Measurements from ENCODE around the gene PSRC1.

Gene PSRC1

DNA sequence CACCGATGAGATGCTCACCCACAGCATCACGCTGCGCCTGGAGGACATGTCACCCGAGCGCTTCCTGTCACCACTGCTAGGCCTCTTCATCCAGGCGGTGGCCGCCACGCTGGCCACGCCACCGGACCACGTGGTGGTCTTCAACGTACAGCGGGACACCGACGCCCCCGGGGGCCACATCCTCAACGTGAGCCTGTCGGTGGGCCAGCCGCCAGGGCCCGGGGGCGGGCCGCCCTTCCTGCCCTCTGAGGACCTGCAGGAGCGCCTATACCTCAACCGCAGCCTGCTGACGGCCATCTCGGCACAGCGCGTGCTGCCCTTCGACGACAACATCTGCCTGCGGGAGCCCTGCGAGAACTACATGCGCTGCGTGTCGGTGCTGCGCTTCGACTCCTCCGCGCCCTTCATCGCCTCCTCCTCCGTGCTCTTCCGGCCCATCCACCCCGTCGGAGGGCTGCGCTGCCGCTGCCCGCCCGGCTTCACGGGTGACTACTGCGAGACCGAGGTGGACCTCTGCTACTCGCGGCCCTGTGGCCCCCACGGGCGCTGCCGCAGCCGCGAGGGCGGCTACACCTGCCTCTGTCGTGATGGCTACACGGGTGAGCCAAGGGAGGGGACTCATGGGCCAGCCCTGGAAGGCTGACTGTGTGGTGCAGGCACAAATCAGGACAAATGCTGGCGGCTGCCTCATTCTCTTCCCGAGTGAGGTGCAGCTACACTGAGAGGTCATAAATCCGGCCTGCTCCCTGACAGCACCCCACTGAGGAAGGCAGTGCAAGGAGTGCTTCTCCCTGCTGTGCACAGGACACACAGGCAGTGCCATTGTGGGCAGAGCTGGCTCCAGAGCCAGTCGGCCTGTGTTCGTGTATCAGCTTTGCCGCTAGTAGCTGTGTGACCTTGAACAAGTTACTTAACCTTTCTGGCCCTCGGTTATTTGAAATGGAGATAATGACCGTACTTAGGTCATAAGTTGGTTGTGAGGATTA lies 24.2 kb downstream of the PSRC1 start:
- no peak for DNase-seq (ENCODE audit: low read depth)

DNA sequence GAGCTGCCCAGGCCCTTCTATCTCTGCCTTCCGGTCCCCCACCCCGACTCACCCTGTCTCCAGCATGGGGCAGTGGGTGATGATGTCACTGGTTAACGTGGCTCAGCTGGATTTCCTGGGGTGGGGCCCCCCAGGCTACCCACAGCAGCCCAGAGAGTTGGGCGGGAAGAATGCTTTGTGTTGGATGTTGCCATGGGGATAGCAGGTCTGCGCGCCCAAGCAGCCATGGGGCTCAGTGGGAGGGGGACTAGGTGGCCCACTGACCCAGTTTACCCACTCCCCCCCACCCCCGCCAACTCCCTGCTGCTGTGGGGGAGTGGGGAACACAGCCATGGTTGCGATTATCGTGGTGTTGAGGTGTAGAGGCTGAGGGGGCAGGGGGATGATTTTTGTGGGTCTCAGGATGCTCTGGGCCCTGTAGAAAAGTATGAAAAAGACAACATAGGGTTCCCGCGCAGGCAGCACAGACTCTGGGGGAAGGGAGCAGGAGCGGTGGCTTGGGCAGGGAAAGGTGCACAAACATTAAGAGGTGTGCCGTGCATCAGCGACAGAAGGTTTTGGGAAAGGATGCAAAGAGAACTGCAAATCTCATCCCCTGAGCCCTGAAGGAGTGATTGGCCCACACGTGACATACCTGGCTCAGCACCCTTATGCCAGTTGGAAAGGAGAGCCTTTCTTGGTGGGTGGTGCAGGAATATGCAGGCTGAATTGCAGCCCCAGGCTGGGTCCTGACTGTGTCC lies 25.1 kb downstream of the PSRC1 start:
- DNase-seq (ENCODE audit: low read depth) = no peak

DNA sequence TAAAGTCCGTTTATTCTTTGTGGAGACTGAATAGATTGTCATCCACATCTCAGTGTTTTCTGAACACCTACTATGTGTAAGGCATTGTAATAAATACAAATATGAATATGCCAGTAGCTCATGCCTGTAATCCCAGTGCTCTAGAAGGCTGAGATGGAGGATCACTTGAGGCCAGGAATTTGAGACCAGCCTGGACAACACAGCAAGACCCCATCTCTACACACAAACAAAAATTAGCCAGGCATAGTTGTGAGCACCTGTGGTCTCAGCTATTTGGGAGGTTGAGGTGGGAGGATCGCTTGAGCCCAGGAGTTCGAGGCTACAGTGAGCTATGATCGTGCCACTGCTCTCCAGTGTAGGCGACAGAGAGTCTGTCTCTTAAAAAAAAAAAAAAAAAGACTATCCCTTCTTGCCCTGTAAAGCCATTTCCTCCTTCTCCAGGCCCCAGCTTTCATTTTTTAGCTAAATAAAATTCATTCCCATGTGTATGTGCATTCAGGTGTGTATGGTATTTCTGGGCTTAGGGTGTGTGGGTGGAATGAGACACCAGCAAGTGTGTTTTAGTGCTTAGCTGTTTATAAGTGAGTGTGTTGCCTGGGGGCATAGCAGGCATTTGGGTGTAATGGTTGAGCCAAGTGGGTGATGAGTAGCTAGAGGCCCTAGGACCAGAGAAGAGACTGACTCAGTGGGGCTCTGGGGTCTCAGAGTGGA lies 25.8 kb downstream of the PSRC1 start:
- DNase-seq (ENCODE audit: low read depth) = no peak

DNA sequence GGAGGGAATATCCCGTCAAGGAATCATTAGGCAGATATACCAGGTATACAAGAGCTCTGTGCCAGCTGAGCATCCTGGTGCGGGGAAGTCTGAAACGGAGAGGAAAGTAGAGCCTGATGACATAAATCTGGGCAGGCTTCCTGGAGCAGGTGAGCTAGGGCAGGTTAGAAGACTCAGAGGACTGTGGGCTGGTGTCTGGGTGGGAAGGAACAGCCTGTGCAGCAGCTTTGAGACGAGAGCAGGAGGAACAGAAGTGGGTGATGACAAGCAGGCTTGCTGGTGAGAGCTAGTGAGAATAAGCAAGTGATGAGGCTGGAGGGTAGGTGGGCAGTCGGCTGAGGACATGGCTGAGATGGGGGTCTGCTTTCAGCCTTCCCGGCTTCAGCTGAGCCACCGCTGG lies 26.9 kb downstream of the PSRC1 start:
- DNase-seq (ENCODE audit: low read depth) = no peak

DNA sequence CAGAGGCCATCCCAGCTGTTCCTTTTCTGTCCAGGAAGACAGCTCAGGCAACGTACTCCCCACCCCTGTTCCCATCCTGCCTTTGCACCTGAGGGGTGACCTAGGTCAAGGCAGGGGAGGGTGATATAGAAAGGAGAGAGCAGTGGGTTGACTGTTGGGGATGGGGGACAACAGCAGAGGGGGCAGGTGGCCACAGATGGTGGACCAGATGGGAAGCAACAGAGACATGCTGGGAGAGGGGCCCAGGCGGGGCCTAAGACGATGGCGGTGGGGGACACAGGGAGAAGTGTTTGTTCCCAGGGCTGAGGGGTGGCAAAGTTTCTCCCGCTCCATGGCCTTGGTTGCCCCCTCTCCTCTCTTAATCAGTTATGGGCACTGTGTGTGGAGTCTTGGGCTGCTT lies 27.3 kb downstream of the PSRC1 start:
- no peak for DNase-seq (ENCODE audit: low read depth)

DNA sequence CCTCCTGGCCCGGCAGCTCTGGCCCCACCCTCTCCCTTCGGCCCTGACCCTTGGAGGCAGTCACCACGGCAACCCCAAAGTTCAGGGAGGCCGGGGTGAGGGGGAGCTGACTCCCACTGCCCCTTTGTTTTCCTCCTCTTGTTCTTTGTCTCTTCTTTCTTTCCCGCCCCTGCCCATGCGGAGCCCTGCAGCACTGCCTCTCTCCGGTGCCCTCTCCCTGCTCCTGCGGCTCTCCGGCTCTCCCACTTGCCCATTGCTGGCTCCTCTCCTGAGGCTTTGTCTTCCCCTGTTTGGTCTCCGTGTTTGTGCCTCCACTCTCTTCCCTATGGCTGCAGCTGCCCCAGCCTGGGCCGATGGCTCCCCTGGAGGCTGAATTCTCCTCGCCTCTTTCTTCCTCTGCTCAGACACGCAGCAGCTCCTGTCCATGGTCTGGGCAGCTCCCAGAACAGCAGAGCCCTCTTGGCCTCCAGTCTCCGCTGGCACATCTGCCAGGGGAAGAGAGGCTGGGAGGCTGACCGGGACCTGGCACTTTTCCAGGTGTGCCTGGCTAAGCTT lies 27.8 kb downstream of the PSRC1 start:
- DNase-seq (ENCODE audit: low read depth) = no peak

DNA sequence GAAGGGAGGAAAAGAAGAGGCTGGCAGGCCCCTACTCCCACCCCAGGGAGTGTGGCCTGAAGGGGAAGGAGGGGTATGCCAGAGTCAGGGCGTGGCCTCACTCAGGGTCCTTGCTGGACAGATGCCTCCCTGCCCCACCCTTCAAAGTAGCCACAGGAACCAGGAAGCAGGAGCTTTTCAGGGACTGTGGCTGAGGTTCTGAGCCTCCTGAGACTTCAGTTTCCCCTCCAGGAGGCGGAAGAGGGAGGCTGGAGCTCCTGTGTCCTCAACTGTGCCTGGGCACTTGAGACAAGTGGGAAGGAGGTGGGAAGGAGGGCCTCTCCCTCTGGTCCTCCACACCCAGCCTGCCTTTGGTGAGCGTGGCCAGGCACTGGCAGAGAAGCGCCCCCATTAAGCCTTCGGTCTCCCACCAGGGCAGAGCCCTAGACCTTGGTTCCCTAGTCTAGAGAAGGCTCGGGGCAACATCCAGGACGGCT lies 28.3 kb downstream of the PSRC1 start:
- DNase-seq (ENCODE audit: low read depth) = no peak

DNA sequence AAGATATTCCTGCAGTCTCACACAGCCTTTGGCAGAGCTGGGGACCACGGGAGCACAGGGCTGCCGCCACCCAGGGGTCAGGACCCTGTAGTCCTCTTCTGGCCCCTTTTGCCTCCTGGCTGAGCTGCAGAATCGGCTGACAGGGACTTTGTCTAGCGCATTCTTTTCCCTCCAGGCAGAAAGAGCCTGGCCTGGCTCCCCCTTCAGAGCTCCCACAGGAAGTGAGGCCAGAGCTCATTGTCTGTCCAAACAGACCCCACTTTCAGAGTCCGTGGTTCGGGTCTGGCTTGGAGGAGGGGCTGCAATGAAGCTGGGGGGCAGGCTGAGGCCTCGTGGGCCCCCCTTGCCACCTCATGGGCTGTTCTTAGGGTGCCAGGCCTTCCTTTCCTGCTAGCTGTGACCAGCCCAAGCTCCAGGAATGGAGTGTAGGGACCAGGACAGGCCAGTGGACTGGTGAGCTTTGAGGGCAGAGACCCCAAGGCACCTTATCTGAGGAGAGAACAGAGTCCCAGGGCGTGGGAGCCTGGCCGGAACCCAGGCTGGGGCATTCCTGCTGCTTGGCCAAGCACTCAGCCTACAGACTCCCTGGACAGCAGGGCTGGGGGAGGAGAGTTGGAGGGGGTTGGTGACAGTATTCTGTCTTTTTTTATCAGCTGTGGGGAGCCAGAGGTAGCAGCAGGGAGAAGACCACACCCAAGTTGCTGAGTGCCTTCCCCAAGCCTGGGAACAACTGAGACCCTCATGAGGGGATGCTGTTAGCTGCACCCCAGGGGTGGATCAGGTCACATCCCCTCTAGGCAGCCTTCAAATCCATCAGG lies 28.9 kb downstream of the PSRC1 start:
- DNase-seq (ENCODE audit: low read depth) = no peak

DNA sequence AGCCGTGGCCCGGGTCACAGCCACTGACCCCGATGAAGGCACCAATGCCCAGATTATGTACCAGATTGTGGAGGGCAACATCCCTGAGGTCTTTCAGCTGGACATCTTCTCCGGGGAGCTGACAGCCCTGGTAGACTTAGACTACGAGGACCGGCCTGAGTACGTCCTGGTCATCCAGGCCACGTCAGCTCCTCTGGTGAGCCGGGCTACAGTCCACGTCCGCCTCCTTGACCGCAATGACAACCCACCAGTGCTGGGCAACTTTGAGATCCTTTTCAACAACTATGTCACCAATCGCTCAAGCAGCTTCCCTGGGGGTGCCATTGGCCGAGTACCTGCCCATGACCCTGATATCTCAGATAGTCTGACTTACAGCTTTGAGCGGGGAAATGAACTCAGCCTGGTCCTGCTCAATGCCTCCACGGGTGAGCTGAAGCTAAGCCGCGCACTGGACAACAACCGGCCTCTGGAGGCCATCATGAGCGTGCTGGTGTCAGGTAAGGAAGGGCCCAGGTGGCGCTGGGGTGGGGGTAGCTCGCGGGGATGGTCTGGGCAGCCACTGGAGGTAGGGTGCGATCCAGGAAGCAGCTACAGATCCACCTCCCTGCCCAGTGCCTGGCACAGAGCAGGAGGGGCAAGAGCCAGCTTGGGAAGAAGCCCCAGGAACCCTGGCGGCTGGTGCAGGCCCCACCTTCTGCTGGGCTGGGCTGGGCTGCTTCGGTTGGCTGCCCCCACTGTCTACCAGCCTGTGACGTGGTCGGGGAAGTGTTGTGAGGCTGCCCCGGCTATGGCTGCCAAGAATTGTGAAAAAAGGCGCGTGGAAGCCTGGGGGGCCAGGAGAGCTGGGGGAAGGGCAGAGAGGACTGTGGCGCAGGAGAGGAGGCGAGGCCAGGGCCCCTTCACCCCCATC lies 29.8 kb downstream of the PSRC1 start:
- DNase-seq (ENCODE audit: low read depth) = no peak

DNA sequence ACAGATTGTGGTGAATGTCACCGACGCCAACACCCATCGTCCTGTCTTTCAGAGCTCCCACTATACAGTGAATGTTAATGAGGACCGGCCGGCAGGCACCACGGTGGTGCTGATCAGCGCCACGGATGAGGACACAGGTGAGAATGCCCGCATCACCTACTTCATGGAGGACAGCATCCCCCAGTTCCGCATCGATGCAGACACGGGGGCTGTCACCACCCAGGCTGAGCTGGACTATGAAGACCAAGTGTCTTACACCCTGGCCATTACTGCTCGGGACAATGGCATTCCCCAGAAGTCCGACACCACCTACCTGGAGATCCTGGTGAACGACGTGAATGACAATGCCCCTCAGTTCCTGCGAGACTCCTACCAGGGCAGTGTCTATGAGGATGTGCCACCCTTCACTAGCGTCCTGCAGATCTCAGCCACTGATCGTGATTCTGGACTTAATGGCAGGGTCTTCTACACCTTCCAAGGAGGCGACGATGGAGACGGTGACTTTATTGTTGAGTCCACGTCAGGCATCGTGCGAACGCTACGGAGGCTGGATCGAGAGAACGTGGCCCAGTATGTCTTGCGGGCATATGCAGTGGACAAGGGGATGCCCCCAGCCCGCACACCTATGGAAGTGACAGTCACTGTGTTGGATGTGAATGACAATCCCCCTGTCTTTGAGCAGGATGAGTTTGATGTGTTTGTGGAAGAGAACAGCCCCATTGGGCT lies 30.6 kb downstream of the PSRC1 start:
- no peak for DNase-seq (ENCODE audit: low read depth)

DNA sequence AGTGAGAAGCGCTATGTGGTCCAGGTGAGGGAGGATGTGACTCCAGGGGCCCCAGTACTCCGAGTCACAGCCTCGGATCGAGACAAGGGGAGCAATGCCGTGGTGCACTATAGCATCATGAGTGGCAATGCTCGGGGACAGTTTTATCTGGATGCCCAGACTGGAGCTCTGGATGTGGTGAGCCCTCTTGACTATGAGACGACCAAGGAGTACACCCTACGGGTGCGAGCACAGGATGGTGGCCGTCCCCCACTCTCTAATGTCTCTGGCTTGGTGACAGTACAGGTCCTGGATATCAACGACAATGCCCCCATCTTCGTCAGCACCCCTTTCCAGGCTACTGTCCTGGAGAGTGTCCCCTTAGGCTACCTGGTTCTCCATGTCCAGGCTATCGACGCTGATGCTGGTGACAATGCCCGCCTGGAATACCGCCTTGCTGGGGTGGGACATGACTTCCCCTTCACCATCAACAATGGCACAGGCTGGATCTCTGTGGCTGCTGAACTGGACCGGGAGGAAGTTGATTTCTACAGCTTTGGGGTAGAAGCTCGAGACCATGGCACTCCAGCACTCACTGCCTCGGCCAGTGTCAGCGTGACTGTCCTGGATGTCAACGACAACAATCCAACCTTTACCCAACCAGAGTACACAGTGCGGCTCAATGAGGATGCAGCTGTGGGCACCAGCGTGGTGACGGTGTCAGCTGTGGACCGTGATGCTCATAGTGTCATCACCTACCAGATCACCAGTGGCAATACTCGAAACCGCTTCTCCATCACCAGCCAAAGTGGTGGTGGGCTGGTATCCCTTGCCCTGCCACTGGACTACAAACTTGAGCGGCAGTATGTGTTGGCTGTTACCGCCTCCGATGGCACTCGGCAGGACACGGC lies 31.4 kb downstream of the PSRC1 start:
- no peak for DNase-seq (ENCODE audit: low read depth)

DNA sequence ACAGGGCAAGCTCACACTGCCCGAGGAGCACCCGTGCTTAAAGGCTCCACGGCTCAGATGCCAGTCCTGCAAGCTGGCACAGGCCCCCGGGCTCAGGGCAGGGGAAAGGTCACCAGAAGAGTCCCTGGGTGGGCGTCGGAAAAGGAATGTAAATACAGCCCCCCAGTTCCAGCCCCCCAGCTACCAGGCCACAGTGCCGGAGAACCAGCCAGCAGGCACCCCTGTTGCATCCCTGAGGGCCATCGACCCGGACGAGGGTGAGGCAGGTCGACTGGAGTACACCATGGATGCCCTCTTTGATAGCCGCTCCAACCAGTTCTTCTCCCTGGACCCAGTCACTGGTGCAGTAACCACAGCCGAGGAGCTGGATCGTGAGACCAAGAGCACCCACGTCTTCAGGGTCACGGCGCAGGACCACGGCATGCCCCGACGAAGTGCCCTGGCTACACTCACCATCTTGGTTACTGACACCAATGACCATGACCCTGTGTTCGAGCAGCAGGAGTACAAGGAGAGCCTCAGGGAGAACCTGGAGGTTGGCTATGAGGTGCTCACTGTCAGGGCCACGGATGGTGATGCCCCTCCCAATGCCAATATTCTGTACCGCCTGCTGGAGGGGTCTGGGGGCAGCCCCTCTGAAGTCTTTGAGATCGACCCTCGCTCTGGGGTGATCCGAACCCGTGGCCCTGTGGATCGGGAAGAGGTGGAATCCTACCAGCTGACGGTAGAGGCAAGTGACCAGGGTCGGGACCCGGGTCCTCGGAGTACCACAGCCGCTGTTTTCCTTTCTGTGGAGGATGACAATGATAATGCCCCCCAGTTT lies 32.3 kb downstream of the PSRC1 start:
- DNase-seq (ENCODE audit: low read depth) = no peak

DNA sequence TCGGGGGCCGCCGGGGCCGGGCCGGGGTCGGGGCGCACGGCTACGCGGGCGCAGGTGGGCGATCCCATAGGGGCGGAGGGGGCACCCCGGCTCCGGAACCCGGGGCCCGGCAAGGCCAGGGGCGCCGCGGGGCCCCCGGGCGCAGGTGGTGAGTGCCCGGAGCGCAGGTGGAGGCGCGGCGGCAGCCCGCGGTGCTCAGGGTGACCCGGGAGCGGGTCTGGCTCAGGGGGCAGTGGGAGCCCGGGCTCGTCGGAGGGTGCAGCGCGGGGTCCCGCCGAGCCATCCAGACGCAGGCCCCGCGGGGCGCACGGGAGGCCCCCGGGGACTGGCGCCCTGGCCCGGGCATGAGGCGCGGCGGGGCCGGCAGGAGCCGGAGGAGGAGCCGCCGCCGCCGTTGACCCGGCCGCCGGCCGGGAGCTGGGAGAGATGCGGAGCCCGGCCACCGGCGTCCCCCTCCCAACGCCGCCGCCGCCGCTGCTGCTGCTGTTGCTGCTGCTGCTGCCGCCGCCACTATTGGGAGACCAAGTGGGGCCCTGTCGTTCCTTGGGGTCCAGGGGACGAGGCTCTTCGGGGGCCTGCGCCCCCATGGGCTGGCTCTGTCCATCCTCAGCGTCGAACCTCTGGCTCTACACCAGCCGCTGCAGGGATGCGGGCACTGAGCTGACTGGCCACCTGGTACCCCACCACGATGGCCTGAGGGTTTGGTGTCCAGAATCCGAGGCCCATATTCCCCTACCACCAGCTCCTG lies 33.1 kb downstream of the PSRC1 start:
- no peak for DNase-seq (ENCODE audit: low read depth)

DNA sequence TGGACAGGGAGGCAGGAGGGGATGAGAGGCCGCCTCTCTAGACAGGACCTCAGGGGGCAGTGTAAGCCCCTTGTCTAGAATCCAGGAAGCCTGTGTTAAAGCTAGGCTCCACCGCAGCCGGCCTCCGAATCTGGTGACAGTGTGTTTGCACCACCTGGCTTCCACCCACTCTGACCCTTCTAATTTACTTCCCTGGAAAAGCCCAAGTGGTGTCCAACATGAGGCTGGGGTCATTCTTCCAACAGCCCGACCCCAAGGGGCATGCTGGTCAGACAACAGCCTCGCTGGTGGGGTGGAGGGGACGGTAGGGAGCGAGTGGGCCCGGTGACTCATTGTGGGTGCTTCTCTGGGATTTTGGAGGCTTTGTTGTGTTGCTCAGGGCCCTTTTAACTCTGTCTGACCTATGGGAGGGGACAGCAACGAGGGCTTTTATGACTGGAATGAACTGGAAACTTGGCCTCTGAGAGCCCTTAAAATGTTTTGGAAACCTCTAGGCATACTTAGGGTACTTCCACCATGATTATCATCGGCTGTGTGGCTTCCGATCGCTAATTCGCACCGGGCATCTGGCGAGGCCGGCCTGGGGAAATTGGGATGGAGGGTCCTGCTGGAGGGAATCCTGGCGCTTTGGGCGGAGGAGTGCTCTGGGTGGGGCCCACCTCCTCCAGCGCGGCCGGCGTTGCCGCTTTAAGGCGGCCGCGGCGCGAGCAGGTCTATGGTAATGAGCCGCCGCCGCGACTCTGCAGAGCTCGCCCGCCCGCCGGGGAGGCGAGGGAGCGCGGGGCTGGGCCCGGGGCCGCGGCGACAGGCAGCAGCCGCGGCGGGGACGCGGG lies 33.9 kb downstream of the PSRC1 start, which contains the start of gene CELSR2:
CELSR2 (plus strand) TSS at position 743 of the 833 bp plus-strand sequence. CDS start 541 bp downstream, outside the sequence.
- peak; percentile 50 for DNase-seq (ENCODE audit: low read depth)

DNA sequence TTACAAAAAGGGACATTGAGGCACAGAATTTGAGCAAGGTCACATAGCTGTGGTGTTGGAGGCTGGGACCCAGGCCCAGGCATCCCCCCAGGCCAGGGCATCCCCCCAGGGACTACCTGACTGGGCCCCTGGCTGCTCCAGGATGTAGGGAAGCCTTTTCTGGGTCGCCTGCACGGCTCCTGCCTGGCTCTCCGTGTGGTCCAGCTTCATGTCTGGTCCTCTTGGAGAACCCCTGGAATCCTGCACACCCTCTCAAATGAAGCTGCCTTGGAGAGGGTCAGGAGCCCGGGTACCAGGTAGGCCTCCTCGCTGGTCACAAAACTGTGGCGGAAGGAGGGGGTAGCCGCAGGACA lies 34.5 kb downstream of the PSRC1 start:
- no peak for DNase-seq (ENCODE audit: low read depth)

Data from T follicular helper cell (primary cell).